ENCODE results near the gene TNXB.
"Not testable (repeated sequence)": the region's sequence is repeated elsewhere in the genome, so short reads cannot be mapped to it uniquely, and the experiment has no call there.

GRCh38 chr6:32037136-32037535, 72.0 kb downstream of the TNXB start:
- not testable (repeated sequence) for TF ChIP-seq CTCF (IDR thresholded peaks at IDR 0.05; ENCODE audit: extremely low read depth in 1 of 2, insufficient read depth in 1 of 2, low read depth in 1 of 2, low read length in 2 of 2); POLR2A (IDR thresholded peaks at IDR 0.05; ENCODE audit: low read depth, low read length); POLR2AphosphoS5 (IDR thresholded peaks at IDR 0.05; ENCODE audit: insufficient read depth, low read depth, low read length); EZH2 (IDR thresholded peaks at IDR 0.05; ENCODE audit: borderline replicate concordance, low read depth, low read length, severe bottlenecking); JUN (IDR thresholded peaks at IDR 0.05; ENCODE audit: borderline replicate concordance, insufficient read depth, insufficient read length, low read depth)

Measured in endothelial cell of umbilical vein (primary cell).